SU-DHL-6 (cell line): ENCODE results near the gene DIAPH2.

Source experiments
- EZH2phosphoT487 ChIP-seq: fragments of 200-600 bp; sonication (generic), shearing (Covaris generic); conservative IDR thresholded peaks from 2 replicates; pipeline ENCODE4 v1.6.1; 2018; ENCODE audit warnings: mild to moderate bottlenecking, antibody characterized with exemption, low read length, moderate library complexity, mixed read lengths
- TF ChIP-seq, protein P1 (sequence below): fragments of 200-600 bp; sonication (generic); IDR thresholded peaks from one replicate; pipeline ENCODE4 v1.5.1; 2017; ENCODE audit warnings: antibody characterized with exemption, mild to moderate bottlenecking, low read length, moderate library complexity; ENCODE audit not compliant: insufficient read depth, poor library complexity, severe bottlenecking

DNA sequence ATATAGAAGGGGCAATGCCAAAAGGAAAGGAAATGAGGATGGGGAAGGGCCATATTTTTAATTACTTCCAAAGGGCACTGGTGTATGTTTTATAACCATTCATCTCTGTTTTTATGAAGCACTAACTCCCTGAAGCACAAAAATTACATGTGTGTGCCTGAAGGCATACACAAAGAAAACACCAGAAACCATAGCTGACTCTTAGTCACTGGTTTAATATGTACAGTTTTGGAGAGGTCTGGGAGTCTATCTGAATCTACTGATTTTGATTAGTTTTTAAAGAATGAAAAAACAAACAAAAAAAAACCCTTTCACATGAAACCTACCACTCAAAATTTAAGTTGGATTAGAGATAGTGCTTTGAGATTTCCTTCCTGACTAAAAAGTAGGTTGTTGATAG is 637.8 kb downstream of the DIAPH2 start:
- TF ChIP-seq, protein P1, sequence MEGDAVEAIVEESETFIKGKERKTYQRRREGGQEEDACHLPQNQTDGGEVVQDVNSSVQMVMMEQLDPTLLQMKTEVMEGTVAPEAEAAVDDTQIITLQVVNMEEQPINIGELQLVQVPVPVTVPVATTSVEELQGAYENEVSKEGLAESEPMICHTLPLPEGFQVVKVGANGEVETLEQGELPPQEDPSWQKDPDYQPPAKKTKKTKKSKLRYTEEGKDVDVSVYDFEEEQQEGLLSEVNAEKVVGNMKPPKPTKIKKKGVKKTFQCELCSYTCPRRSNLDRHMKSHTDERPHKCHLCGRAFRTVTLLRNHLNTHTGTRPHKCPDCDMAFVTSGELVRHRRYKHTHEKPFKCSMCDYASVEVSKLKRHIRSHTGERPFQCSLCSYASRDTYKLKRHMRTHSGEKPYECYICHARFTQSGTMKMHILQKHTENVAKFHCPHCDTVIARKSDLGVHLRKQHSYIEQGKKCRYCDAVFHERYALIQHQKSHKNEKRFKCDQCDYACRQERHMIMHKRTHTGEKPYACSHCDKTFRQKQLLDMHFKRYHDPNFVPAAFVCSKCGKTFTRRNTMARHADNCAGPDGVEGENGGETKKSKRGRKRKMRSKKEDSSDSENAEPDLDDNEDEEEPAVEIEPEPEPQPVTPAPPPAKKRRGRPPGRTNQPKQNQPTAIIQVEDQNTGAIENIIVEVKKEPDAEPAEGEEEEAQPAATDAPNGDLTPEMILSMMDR: no peak
- no peak for TF ChIP-seq EZH2phosphoT487
